G401.6 (cell line): ENCODE data around the gene CHSY1.
"Not testable (repeated sequence)": the region's sequence is repeated elsewhere in the genome, so short reads cannot be mapped to it uniquely, and the experiment has no call there.

Experiments
- FAIRE-seq: peaks from 2 replicates; lab custom pipeline; 2012; peaks lifted over from hg19 to GRCh38; lab: Jason Lieb, UNC

The CHSY1 gene

GRCh38 chr15:101244889-101245668 is 6.8 kb downstream of the CHSY1 start:
- FAIRE-seq = no peak

DNA sequence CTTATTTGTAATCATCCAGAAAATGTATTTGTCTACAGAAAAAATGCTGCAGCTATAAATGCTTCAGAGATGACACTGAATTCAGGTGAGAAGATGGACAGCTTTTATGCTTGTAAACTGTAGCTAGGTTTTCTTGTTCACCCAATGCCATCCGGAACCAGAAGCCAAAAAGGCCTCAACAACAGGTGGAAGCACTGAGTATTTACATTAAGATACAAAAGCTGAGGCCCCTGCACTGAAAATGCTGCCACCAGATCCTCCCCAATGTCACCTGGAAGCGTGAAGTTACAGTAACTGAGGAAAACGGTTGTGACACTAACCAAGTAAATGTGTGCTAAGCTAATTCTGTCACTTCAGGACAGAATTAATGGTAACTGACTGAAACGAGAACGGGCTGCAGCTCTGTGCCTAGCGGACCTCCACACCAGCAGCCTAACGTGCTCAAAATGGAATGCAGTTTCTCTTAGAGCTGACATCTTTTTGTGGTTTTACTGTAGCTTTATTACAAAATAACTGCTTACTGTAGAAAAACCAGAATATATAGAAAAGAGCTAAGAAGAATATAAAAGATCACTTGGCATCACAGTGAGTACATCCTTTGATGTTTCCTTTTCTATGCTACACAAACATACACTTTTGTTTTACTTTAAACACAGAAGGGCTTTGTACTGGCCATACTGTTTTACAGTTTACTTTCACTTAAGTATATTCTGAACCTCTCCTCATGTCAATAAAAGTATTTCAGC is 7.6 kb downstream of the CHSY1 start:
- FAIRE-seq = no peak

DNA sequence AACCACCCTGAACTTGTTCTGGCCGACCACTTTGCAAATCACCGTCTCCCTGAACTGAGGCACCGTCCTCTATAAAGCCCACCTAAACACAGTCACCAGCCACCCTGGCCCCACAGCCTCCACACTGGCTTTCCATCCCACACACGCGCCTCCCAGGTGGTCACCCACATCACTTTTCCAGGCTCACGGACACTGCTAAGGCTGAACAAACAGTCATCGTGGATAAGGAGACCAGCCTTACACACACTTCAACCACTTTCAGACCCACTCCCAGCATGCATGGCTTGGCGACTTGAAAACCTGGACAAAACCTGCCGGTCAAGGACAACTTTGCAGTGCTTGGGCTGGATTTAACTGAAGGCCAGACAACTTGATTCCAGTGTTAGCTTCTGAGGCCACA is 8.4 kb downstream of the CHSY1 start:
- no peak for FAIRE-seq

- FAIRE-seq = no peak
Observed at GRCh38 chr15:101242999-101243336, 8.9 kb downstream of the CHSY1 start.

- FAIRE-seq = no peak
Observed at GRCh38 chr15:101242160-101242998, 9.5 kb downstream of the CHSY1 start.

DNA sequence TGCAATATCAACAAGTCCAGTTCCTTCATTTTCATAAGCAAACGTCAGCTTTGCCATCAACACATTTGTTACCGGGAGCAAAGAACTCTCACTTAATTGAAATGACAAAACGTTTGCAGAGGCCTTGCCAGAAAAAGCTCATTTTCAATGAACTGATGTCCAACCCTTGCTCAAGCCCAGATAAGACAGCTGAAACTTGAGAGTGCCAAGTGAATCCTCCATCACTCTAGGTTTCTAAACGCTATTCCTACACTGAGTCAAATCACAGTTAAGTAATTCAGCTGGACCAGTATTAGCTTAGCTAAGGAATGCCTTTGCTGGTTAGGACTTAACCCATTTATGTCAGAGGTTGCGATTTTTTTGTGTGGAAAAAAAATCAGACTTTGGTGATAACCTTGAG is 11.5 kb downstream of the CHSY1 start:
- no peak for FAIRE-seq

DNA sequence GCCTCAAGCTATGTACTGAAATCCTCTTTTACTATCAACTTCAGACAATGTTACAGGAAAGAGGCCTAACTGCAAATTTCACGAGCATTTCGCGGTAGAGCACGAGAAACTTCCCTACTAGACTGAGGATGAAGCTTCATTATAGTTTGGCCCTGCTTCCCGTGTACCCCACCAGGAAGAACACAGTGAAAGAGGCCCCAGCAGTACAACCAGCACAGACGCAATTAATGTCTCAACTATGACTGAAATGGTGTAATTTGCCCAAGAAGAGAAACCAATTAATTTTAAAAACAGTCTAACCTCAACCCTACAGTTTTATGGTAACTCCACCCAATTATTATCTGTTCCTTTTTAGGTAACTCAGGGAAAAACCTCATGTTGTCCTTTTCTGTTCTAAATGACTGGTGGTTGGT is 12.1 kb downstream of the CHSY1 start:
- no peak for FAIRE-seq

DNA sequence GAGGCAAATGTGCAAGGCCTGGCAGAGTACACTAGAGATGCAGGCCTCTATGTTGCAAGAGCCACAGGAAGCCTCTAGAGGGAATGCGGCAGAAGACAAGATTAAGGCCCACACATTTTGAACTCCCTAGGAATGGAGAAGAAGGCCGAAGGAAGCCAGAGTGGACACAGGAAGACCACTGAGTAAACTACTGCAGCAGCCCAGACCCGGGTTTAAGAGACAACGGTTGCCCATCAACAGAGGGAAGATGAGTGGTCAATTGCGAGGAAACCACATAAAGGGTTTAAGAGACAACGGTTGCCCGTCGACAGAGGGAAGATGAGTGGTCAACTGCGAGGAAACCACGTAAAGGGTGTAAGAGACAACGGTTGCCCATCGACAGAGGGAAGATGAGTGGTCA is 14.6 kb downstream of the CHSY1 start:
- FAIRE-seq = no peak

DNA sequence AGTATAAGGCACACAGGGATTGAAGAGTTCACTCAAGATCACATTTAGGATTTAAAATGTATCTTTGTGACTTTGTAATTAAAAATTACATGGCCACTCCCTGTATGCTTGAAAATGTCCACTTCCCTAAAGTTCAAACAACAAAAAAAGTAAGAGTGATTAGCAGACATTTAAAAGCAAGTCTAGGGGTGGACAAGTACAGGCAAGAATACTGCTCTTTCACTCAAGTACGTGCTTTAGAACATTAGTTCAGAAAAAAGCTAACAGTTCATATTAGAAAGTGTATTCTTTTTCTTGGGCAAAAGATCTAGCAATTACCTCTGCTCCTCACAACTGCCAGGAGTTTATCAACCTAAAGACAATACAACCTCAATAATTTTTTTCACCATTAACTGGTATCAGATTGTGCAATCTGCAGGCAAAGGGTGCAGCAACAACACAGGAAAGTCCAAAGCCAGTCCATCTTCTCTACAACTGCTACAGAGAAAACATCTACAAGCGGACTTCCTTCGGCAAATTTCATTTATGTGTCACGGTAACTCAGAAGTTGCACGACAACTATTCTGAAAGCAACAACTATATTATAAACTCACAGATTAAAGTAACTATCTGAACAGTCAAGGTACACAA is 18.1 kb downstream of the CHSY1 start:
- FAIRE-seq = no peak

DNA sequence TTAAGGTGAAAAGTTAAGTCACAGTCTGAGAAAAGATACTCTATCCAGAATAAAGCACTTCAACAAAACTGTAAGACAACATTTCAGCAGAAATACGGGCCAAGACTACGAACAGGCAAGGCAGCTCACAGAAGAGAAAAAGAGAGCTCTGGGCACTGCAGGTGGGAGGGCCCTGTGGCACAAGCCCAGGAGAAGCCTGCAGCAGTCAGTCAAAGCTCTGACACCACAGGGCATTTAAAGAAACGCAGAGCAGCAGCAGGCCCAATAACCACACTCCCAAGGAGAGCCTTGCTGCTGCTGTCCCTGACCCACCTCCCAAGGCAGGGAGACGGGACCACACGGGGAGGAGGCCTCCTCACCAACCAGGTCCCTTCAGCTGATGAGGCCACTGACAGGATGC is 19.2 kb downstream of the CHSY1 start:
- FAIRE-seq = no peak

DNA sequence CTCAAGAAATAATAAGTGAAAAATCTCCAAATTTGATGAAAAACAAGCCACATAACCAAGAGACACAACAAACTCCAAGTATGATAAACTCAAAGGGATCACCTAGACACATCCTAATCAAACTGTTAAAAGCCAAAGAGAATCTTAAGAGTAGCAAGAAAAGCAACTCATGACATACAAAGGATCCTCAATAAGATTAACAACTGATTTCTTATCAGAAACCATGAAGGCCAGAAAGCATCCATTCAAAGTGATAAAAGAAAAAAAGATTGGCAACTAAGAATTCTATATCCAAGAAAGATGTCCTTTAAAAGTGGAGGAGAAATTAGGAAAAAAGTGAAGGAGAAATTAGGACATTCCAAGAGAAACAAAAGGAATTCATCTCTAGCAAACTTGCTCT is 23.5 kb downstream of the CHSY1 start:
- no peak for FAIRE-seq

- FAIRE-seq = no peak
Observed at GRCh38 chr15:101225658-101226057, 26.2 kb downstream of the CHSY1 start.

GRCh38 chr15:101221902-101222301 is 29.9 kb downstream of the CHSY1 start:
- no peak for FAIRE-seq

- FAIRE-seq = no peak
Observed at GRCh38 chr15:101220060-101220459, 31.8 kb downstream of the CHSY1 start.

DNA sequence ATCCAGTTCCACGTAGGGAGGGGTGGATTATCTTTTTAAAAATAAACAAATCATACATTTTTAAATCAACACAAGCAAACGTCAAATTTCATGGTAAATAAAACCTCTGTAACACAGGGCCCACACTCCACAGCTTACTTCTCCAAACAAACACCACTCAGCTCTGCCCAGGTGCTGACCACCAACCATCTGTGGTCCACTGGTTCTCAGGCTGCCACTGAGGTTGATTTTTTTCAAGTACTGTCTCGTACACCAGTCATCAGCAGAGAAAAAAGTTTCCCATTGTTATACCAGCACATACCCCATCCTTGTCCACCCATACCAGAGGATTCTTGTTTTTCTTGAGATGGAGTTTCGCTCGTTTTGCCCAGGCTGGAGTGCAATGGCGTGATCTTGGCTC is 32.4 kb downstream of the CHSY1 start:
- no peak for FAIRE-seq

DNA sequence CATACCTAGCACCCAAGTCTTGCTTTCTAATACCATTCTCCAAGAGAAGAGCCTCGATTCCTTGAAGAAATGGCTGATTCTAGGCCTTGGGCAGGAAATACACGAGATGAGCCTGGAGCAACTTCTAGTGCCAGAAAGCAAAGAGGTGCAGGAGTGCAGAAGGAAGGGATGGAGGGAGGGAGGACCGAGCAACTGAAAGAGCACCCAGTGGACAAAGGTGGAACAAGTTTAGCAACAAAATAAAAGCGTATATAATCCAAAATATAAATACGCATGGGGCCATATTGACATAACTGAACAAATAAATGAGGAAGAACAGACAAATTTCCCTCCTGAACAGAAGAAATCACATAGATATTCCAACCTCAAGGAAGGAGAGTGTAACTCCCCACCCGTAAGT is 34.4 kb downstream of the CHSY1 start:
- no peak for FAIRE-seq

GRCh38 chr15:101216100-101216499 is 35.7 kb downstream of the CHSY1 start:
- FAIRE-seq = no peak

- no peak for FAIRE-seq
Observed at GRCh38 chr15:101215681-101216080, 36.2 kb downstream of the CHSY1 start.

GRCh38 chr15:101214435-101215097 is 37.3 kb downstream of the CHSY1 start:
- not testable (repeated sequence) for FAIRE-seq

DNA sequence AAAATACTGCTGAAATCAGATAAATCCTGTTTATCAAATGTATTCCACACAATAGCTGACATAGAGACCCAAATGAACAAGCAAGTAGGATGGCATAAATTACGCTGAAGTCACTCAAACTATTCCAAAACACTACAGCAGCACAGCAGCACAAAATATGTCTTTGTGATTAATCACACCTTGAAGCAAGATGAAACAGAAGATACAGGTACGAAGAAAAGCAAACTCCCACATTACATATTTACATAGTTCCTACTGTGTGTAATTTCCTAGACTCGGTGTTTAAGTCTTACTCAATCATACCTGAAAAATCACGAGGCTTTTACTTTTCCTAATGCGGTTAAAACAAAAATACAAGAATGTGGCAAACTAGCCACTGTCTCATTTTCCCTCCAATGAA is 38.3 kb downstream of the CHSY1 start:
- FAIRE-seq = no peak

- no peak for FAIRE-seq
Observed at GRCh38 chr15:101213147-101213546, 38.7 kb downstream of the CHSY1 start.

GRCh38 chr15:101211897-101212296 is 40.0 kb downstream of the CHSY1 start:
- FAIRE-seq = no peak
